ENCODE data around the gene TMEM179. TPM values are rescaled to one million over a fixed set of nuclear protein-coding genes. Genes with fewer than 3 reads are reported as not detected.

The TMEM179 gene
- total and polyA plus RNA-seq, 2 of the 8 experiments (the other 6 are each of a cell fraction or from before 2014, with no cell fraction given): 2.9 to 4.0 TPM

DNA sequence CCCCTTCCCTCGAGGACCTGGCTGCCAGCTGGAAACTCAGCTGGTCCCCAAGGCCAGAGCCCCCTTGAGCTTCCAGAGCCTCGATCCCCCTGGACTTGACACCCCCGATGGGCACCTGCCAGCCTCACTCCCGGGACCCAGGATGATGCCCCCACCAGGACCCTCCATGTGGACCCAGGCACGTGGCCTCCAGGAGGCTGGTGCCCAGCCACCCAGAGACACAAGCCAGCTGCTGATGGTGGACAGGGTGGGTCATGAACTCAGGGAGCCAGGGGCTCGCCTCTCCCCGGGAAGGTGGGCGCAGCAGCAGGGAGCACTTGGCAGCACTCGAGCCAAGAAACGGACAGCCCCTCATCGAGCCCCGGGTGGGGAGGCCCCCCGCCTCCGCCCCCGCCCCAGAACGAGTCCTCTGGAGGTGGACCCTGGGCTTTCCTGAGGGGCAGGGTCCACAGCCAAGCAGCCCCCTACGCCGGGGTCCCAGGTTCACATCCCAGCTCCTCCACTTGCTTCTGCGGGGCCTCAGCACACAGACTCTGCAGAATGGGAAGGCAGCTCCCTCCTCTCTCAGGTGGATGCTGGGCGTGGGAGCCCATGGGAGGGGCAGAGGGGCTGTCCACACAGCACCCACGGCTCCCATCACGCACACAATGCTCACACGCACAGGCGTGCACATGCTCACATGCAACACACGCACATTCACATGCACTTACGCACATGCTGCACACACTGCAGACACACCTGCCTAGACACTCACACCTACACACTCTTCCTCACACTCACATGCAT, 12.9 kb downstream of the TMEM179 start (continued):
- TF ChIP-seq EGR1 (IDR thresholded peaks at IDR 0.05; ENCODE audit: borderline replicate concordance, low read depth, low read length) (no peak), SUZ12 (IDR thresholded peaks at IDR 0.05; ENCODE audit: low read length) (no peak), BCL11A (IDR thresholded peaks at IDR 0.05; ENCODE audit: low read depth in 2 of 2, low read length in 2 of 2) (no peak), SP2 (IDR thresholded peaks at IDR 0.05; ENCODE audit: low read length) (no peak), SIX5 (IDR thresholded peaks at IDR 0.05; ENCODE audit: low read depth, low read length) (no peak), RNF2 (IDR thresholded peaks at IDR 0.05; ENCODE audit: borderline replicate concordance, low read depth, low read length, missing control alignments, poor library complexity, severe bottlenecking) (no peak), TBP (IDR thresholded peaks at IDR 0.05; ENCODE audit: low read depth, low read length) (no peak), BACH1 (IDR thresholded peaks at IDR 0.05; ENCODE audit: low read length) (no peak)

Measured in H1 (cell line).